Neural crest cell (in vitro differentiated cells): ENCODE data around the gene LRRC26. TPM values are rescaled to one million over a fixed set of nuclear protein-coding genes. Genes with fewer than 3 reads are reported as not detected.
A peak's percentile ranks its signal among the peaks of the same experiment; 100 is the strongest.

Experiments
- DNase-seq: peaks from one replicate; pipeline ENCODE4 v3.0.0; 2021; ENCODE audit warnings: low read depth, mixed read lengths, low spot score
- H3K27ac Mint-ChIP-seq: one replicate; pipeline ENCODE4 v1.8.0; 2021; ENCODE audit warnings: mild to moderate bottlenecking, mixed read lengths; ENCODE audit not compliant: unreplicated experiment
- H3K27me3 Mint-ChIP-seq: 2 replicates; pipeline ENCODE4 v1.8.0; 2021; ENCODE audit warnings: low read depth, mild to moderate bottlenecking, mixed read lengths
- H3K36me3 Mint-ChIP-seq: 2 replicates; pipeline ENCODE4 v1.8.0; 2021; ENCODE audit warnings: low read depth, mild to moderate bottlenecking, mixed read lengths
- H3K4me1 Mint-ChIP-seq: 2 replicates; pipeline ENCODE4 v1.8.0; 2021; ENCODE audit warnings: mixed read lengths
- H3K4me3 Mint-ChIP-seq: one replicate; pipeline ENCODE4 v1.8.0; 2021; ENCODE audit warnings: mild to moderate bottlenecking, mixed read lengths
- H3K9me3 Mint-ChIP-seq: 2 replicates; pipeline ENCODE4 v1.8.0; 2021; ENCODE audit warnings: mixed read lengths
- CTCF ChIP-seq: fragments of 200-600 bp; sonication (generic); conservative IDR thresholded peaks from 2 replicates; pipeline ENCODE4 v1.5.0; 2021; ENCODE audit warnings: antibody characterized with exemption, mild to moderate bottlenecking
- total RNA-seq: library from RNA; stranded (reverse); gene quantifications from 2 replicates; pipeline ENCODE4 v1.2.1, GENCODE V29; 2021

LRRC26 gene
- total RNA-seq, 1 donor from 2014 or later: 0.37 TPM

DNA sequence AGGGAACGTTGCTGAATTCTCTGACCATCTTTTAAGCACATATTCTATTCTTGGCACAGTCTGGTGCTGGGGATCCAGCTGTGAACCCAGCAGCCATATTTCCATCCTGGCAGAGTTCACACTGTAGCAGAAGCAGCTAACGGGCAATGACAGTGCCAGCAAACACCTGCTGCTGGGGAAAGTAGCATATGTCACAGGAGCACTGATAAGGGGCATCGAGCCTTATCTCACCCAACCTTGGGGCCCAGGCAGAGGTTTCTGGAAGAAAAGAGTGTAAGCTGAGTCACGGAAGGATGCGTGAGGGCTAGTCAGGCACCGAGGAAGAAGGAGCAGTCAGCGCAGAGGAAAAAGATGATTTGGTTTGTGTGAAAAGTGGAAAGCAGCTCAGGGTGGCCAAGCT is 36.8 kb upstream of the LRRC26 start:
- Mint-ChIP-seq H3K27me3 (no peaks in the 10 kb centered on the region), H3K9me3 (no peaks in the 10 kb centered on the region), H3K4me3 (peak overlapping the region; percentile 94), H3K36me3 (peaks cover 7% of the 10 kb centered on the region), H3K4me1 (peaks cover 38% of the 10 kb centered on the region), H3K27ac (peak overlapping the region; percentile 94)
- no peak for TF ChIP-seq CTCF
- DNase-seq: no peak

DNA sequence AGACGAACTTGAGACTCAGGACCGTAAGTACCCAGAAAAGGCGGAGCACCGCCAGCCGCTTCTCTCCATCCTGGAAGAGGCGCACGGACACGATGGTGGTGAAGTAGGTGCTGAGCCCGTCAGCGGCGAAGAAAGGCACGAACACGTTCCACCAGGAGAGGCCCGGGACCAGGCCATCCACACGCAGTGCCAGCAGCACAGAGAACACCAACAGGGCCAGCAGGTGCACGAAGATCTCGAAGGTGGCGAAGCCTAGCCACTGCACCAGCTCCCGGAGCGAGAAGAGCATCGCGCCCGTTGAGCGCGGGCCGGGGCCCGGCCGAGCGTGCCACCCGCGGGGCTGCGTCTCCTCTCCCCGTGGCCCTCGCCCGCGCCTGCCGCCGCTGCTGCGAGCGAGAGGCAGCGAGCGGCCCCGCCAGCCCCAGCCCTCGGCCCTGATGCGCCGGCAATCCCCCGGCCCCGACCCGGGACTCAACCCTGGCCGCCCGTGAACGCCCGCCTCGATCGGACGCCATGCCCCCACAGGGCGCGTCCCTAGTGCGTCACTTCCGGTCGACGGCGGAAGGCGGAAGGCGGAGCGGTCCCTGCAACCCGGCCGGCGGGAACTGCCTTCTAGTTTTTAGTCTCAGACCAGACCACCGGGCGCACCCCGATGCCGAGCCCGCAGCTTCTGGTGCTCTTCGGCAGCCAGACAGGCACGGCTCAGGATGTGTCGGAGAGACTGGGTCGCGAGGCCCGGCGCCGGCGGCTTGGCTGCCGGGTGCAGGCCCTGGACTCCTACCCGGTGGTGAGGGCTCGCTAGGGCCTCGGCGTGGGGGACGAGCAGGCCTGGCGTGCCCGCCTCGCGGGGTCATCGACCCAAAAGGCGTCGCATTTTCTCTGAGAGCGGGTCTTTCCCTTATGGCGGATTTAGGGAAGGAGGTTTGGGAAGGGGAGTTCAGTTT is 35.5 kb upstream of the LRRC26 start, which contains the start of the genes NDOR1 and TMEM203:
TSS of gene NDOR1 (plus strand) at position 575 of the 944 bp plus-strand sequence. CDS start at position 653, 78 bp downstream.
TSS of gene TMEM203 (minus strand) at position 523 of the 944 bp plus-strand sequence. CDS start at position 289, 234 bp downstream.
- H3K27me3 Mint-ChIP-seq: no peaks in the 10 kb centered on the region
- peak; percentile 92 for DNase-seq
- no peak for TF ChIP-seq CTCF
- H3K27ac Mint-ChIP-seq: peak within 1 kb of the TSS; percentile 94
- peaks cover 7% of the 10 kb centered on the region for H3K36me3 Mint-ChIP-seq
- peaks cover 42% of the 10 kb centered on the region for H3K4me1 Mint-ChIP-seq
- H3K4me3 Mint-ChIP-seq: peak within 1 kb of the TSS; percentile 94
- H3K9me3 Mint-ChIP-seq: no peaks in the 10 kb centered on the region

DNA sequence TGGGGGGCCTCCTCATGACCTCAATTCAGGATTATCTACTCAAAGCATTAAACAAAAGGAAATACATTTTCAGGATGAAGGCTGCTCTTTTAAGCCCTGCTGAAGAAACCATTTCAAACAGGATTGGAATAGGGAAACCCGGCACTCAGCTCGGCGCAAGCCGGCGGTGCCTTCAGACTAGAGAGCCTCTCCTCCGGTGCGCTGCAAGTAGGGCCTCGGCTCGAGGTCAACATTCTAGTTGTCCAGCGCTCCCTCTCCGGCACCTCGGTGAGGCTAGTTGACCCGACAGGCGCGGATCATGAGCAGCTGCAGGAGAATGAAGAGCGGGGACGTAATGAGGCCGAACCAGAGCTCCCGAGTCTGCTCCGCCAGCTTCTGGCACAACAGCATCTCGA is 34.9 kb upstream of the LRRC26 start:
- no peak for DNase-seq
- no peak for TF ChIP-seq CTCF
- peaks cover 42% of the 10 kb centered on the region for H3K4me1 Mint-ChIP-seq
- no peaks in the 10 kb centered on the region for H3K9me3 Mint-ChIP-seq
- no peaks in the 10 kb centered on the region for H3K27me3 Mint-ChIP-seq
- peak overlapping the region; percentile 94 for H3K27ac Mint-ChIP-seq
- H3K36me3 Mint-ChIP-seq: peaks cover 7% of the 10 kb centered on the region
- H3K4me3 Mint-ChIP-seq: peak overlapping the region; percentile 94

GRCh38 chr9:137202966-137203365 is 33.1 kb upstream of the LRRC26 start:
- Mint-ChIP-seq H3K4me3 (peak overlapping the region; percentile 66), H3K27me3 (no peaks in the 10 kb centered on the region), H3K9me3 (no peaks in the 10 kb centered on the region), H3K27ac (no peak overlapping the region), H3K36me3 (peaks cover 7% of the 10 kb centered on the region), H3K4me1 (peaks cover 42% of the 10 kb centered on the region)
- no peak for DNase-seq
- no peak for TF ChIP-seq CTCF

- H3K27ac Mint-ChIP-seq: peak overlapping the region; percentile 81
- H3K4me1 Mint-ChIP-seq: peaks cover 28% of the 10 kb centered on the region
- TF ChIP-seq CTCF: no peak
- no peaks in the 10 kb centered on the region for H3K9me3 Mint-ChIP-seq
- H3K36me3 Mint-ChIP-seq: no peaks in the 10 kb centered on the region
- peak overlapping the region; percentile 90 for H3K4me3 Mint-ChIP-seq
- no peak for DNase-seq
- H3K27me3 Mint-ChIP-seq: no peaks in the 10 kb centered on the region
Measured at GRCh38 chr9:137201205-137201868, 31.5 kb upstream of the LRRC26 start.
